Keratinocyte (primary cell): ENCODE results near the gene HAPLN1. TPM values are rescaled to one million over a fixed set of nuclear protein-coding genes. Genes with fewer than 3 reads are reported as not detected.

Source experiments
- DNase-seq: peaks from one replicate; pipeline ENCODE4 v3.0.0-alpha.2; 2011; ENCODE audit warnings: low read depth, missing footprints, low spot score
- FAIRE-seq: peaks from 2 replicates; lab custom pipeline; 2011; peaks lifted over from hg19 to GRCh38; lab: Jason Lieb, UNC
- H2AFZ ChIP-seq: 2 replicates; pipeline ENCODE4 v1.6.0; 2012; ENCODE audit warnings: low read length, control low read depth, inconsistent platforms; ENCODE audit not compliant: control insufficient read depth
- H3K27ac ChIP-seq: 2 replicates; pipeline ENCODE4 v1.5.1; 2011; ENCODE audit warnings: low read length; ENCODE audit not compliant: control insufficient read depth, insufficient read depth
- H3K27me3 ChIP-seq: 3 replicates; pipeline ENCODE4 v1.6.0; 2011; ENCODE audit warnings: low read length; ENCODE audit not compliant: control insufficient read depth, insufficient read depth; ENCODE audit errors: extremely low read depth
- H3K36me3 ChIP-seq, 2 experiments: 2 replicates in 1 of 2; 3 replicates in 1 of 2; pipeline ENCODE4 v1.5.1; 2011; ENCODE audit warnings: low read length in 2 of 2, mild to moderate bottlenecking in 1 of 2; ENCODE audit not compliant: control insufficient read depth in 2 of 2, insufficient read depth in 2 of 2; ENCODE audit errors: extremely low read depth in 1 of 2
- H3K4me1 ChIP-seq: 3 replicates; pipeline ENCODE4 v1.5.1; 2011; ENCODE audit warnings: low read length; ENCODE audit not compliant: control insufficient read depth, insufficient read depth; ENCODE audit errors: extremely low read depth
- H3K4me2 ChIP-seq: 3 replicates; pipeline ENCODE4 v1.6.0; 2011; ENCODE audit warnings: low read depth, low read length; ENCODE audit not compliant: control insufficient read depth, insufficient read depth; ENCODE audit errors: extremely low read depth
- H3K4me3 ChIP-seq, 3 experiments: fragments of 200-600 bp in 1 of 3; sonication (generic) in 1 of 3; 2 replicates in 2 of 3; 3 replicates in 1 of 3; pipeline ENCODE4 v1.5.1; 2011 to 2016; ENCODE audit warnings: low read length in 3 of 3, mild to moderate bottlenecking in 3 of 3, control low read depth in 2 of 3, inconsistent platforms in 1 of 3, low read depth in 1 of 3, mixed read lengths in 1 of 3, mixed run types in 1 of 3, moderate library complexity in 1 of 3; ENCODE audit not compliant: control insufficient read depth in 2 of 3, insufficient read depth in 2 of 3; ENCODE audit errors: extremely low read depth in 1 of 3
- H3K79me2 ChIP-seq: 2 replicates; pipeline ENCODE4 v1.6.0; 2012; ENCODE audit warnings: low read length; ENCODE audit not compliant: control insufficient read depth, insufficient read depth
- H3K9ac ChIP-seq: 3 replicates; pipeline ENCODE4 v1.6.0; 2011; ENCODE audit warnings: low read length; ENCODE audit not compliant: control insufficient read depth, insufficient read depth; ENCODE audit errors: extremely low read depth
- H3K9me1 ChIP-seq: 3 replicates; pipeline ENCODE4 v1.6.0; 2011; ENCODE audit warnings: low read length; ENCODE audit not compliant: control insufficient read depth, insufficient read depth; ENCODE audit errors: extremely low read depth
- H3K9me3 ChIP-seq: 2 replicates; pipeline ENCODE4 v1.5.1; 2012; ENCODE audit warnings: low read depth, low read length; ENCODE audit not compliant: control insufficient read depth
- H4K20me1 ChIP-seq: 3 replicates; pipeline ENCODE4 v1.6.0; 2011; ENCODE audit warnings: low read length; ENCODE audit not compliant: control insufficient read depth, insufficient read depth; ENCODE audit errors: extremely low read depth
- CTCF ChIP-seq, 3 experiments: IDR thresholded peaks in 1 of 3; conservative IDR thresholded peaks in 1 of 3; optimal IDR thresholded peaks in 1 of 3; 2 replicates in 2 of 3; 3 replicates in 1 of 3; pipeline versions ENCODE3 to v1.5.1; 2011; ENCODE audit warnings: low read length in 3 of 3, mild to moderate bottlenecking in 3 of 3, moderate library complexity in 2 of 3, control low read depth in 1 of 3, inconsistent platforms in 1 of 3; ENCODE audit not compliant: insufficient read depth in 2 of 3; ENCODE audit errors: extremely low read depth in 1 of 3
- EZH2 ChIP-seq: IDR thresholded peaks from one replicate; pipeline ENCODE4 v1.6.1; 2012; ENCODE audit warnings: inconsistent platforms, mild to moderate bottlenecking, low read length, moderate library complexity
- dilution Hi-C: fragments of 300-500 bp; cut with MboI; formaldehyde crosslinking; loops from one replicate; pipeline ENCODE4 v1.7.0; 2020; ENCODE audit warnings: low sequenced_read_pairs; ENCODE audit not compliant: extremely low pct_ligation_motif_present
- polyA plus RNA-seq, 5 experiments: library from polyadenylated mRNA; depleted of rRNA in 3 of 5; stranded (reverse) in 3 of 5; stranded (forward) in 1 of 5; unstranded in 1 of 5; fragments of >200 nt; gene quantifications; 1 replicate in 1 of 5; 2 replicates in 3 of 5; 3 replicates in 1 of 5; pipeline versions ENCODE4 v1.2.1 to v1.2.3, GENCODE V29; 2011 to 2012; ENCODE audit warnings: missing spikeins in 2 of 5, low read depth in 1 of 5, low replicate concordance in 1 of 5

The HAPLN1 gene
- polyA plus RNA-seq, 1 donor (not counting 4 experiments of a cell fraction or from before 2014, with no cell fraction given), result not detected

- Histone ChIP-seq H3K9ac (no peak overlapping the region), H2AFZ (no peak overlapping the region), H3K9me3 (no peaks in the 10 kb centered on the region), H3K9me1 (no peaks in the 10 kb centered on the region), H3K4me1 (no peaks in the 10 kb centered on the region), H3K79me2 (no peaks in the 10 kb centered on the region), H4K20me1 (no peaks in the 10 kb centered on the region), H3K27me3 (no peaks in the 10 kb centered on the region), H3K4me2 (no peak overlapping the region), H3K4me3 (no peak overlapping the region), H3K27ac (no peak overlapping the region), H3K36me3 (no peaks in the 10 kb centered on the region)
- DNase-seq (no peak), FAIRE-seq (no peak)
- no peak for TF ChIP-seq CTCF (optimal IDR thresholded peaks at IDR 0.05 in 1 of 3, IDR thresholded peaks at IDR 0.05 in 1 of 3, conservative IDR thresholded peaks at IDR 0.05 in 1 of 3; ENCODE audit: extremely low read depth in 1 of 3, insufficient read depth in 2 of 3, low read length in 3 of 3)
- no peak for TF ChIP-seq EZH2
- dilution Hi-C loops, result no loop called here
Measured at GRCh38 chr5:83639911-83640310, 80.7 kb downstream of the HAPLN1 start.

- FAIRE-seq, result no peak
- Histone ChIP-seq H3K27me3 (no peaks in the 10 kb centered on the region), H3K36me3 (no peaks in the 10 kb centered on the region), H3K27ac (no peak overlapping the region), H3K4me1 (peaks cover 3% of the 10 kb centered on the region), H3K9me1 (no peaks in the 10 kb centered on the region), H3K4me3 (no peak overlapping the region), H4K20me1 (no peaks in the 10 kb centered on the region), H3K9me3 (no peaks in the 10 kb centered on the region), H3K9ac (no peak overlapping the region), H3K79me2 (no peaks in the 10 kb centered on the region), H2AFZ (no peak overlapping the region), H3K4me2 (no peak overlapping the region)
- no peak for TF ChIP-seq EZH2
- no peak for TF ChIP-seq CTCF (optimal IDR thresholded peaks at IDR 0.05 in 1 of 3, IDR thresholded peaks at IDR 0.05 in 1 of 3, conservative IDR thresholded peaks at IDR 0.05 in 1 of 3; ENCODE audit: extremely low read depth in 1 of 3, insufficient read depth in 2 of 3, low read length in 3 of 3)
- dilution Hi-C loops, result no loop called here
- DNase-seq, result no peak
Measured at GRCh38 chr5:83636156-83636555, 84.5 kb downstream of the HAPLN1 start.
